GM12878 (cell line): ENCODE results near the gene IL36RN. TPM values are rescaled to one million over a fixed set of nuclear protein-coding genes. Genes with fewer than 3 reads are reported as not detected.

ENCODE experiments used
- ATAC-seq: fragments of 200-7000 bp; cut with Tn5 transposase; 3 replicates; pipeline ENCODE4 v1.9.1; 2020; ENCODE audit warnings: mild to moderate bottlenecking, moderate library complexity
- BruUV-seq: library from RNA; stranded (reverse); fragments of 400-500 nt; replicated peaks from 2 replicates; lab custom pipeline; 2021; lab: Mats Ljungman, UMichigan
- CTCF ChIA-PET: fragments of 300-600 bp; sonication (Branson Sonifier 250); formaldehyde crosslinking; extraction: SDS; loops from one replicate; lab custom pipeline; 2021; ENCODE audit warnings: inconsistent platforms; lab: Yijun Ruan, JAX
- POLR2A ChIA-PET: fragments of 350-600 bp; formaldehyde crosslinking; extraction: SDS; loops from one replicate; lab custom pipeline; 2021; ENCODE audit warnings: inconsistent platforms; lab: Charles Lee
- RAD21 ChIA-PET: fragments of 300-600 bp; sonication (Branson Sonifier 250); formaldehyde crosslinking; loops from one replicate; lab custom pipeline; 2023; ENCODE audit warnings: antibody characterized with exemption; ENCODE audit not compliant: unreplicated experiment; lab: Charles Lee
- SMC1A ChIA-PET: fragments of 300-600 bp; sonication (Branson Sonifier 250); formaldehyde crosslinking; loops from one replicate; lab custom pipeline; 2023; ENCODE audit not compliant: unreplicated experiment, uncharacterized antibody; lab: Charles Lee
- DNase-seq: peaks from one replicate; pipeline ENCODE4 v3.0.0-alpha.2; 2011; ENCODE audit warnings: low read depth, low spot score
- FAIRE-seq: peaks from 3 replicates; lab custom pipeline; 2011; peaks lifted over from hg19 to GRCh38; lab: Jason Lieb, UNC
- H2AFZ ChIP-seq: 2 replicates; pipeline ENCODE4 v1.6.0; 2011; ENCODE audit warnings: low read depth, low read length, control low read depth; ENCODE audit not compliant: control insufficient read depth
- H3K27ac ChIP-seq: 2 replicates; pipeline ENCODE4 v1.5.1; 2011; ENCODE audit warnings: control low read depth; ENCODE audit not compliant: control insufficient read depth, insufficient read depth
- H3K27me3 ChIP-seq, 2 experiments: replicated peaks in 1 of 2; 2 replicates each; pipeline versions ENCODE4 v1.6.0 to v1.6.1; 2011; ENCODE audit warnings: low read length in 1 of 2; ENCODE audit not compliant: control insufficient read depth in 2 of 2, insufficient read depth in 2 of 2
- H3K36me3 ChIP-seq, 2 experiments: 2 replicates each; pipeline ENCODE4 v1.5.1; 2011; ENCODE audit warnings: low read length in 1 of 2; ENCODE audit not compliant: control insufficient read depth in 2 of 2, insufficient read depth in 2 of 2
- H3K4me1 ChIP-seq: 2 replicates; pipeline ENCODE4 v1.6.1; 2011; ENCODE audit warnings: mild to moderate bottlenecking, low read length, moderate library complexity, mixed read lengths; ENCODE audit not compliant: control insufficient read depth, insufficient read depth
- H3K4me2 ChIP-seq: 2 replicates; pipeline ENCODE4 v1.6.0; 2011; ENCODE audit warnings: control low read depth; ENCODE audit not compliant: control insufficient read depth, insufficient read depth
- H3K4me3 ChIP-seq: fragments of 200-600 bp; sonication (generic); 2 replicates; pipeline ENCODE4 v1.5.1; 2016
- H3K79me2 ChIP-seq: 2 replicates; pipeline ENCODE4 v1.6.0; 2011; ENCODE audit warnings: low read length; ENCODE audit not compliant: control insufficient read depth, insufficient read depth
- H3K9ac ChIP-seq: 2 replicates; pipeline ENCODE4 v1.8.0; 2011; ENCODE audit warnings: low read length, control low read depth, mixed read lengths; ENCODE audit not compliant: control insufficient read depth, insufficient read depth
- H3K9me3 ChIP-seq: replicated peaks from 3 replicates; pipeline ENCODE4 v1.5.1; 2011; ENCODE audit warnings: mild to moderate bottlenecking, low read length; ENCODE audit not compliant: control insufficient read depth, insufficient read depth
- H4K20me1 ChIP-seq: 2 replicates; pipeline ENCODE4 v1.6.0; 2011; ENCODE audit not compliant: control insufficient read depth, insufficient read depth
- DPF2 ChIP-seq: fragments of 450-650 bp; IDR thresholded peaks from 2 replicates; pipeline ENCODE4 v1.6.1; 2017; ENCODE audit warnings: mild to moderate bottlenecking
- FOS ChIP-seq: IDR thresholded peaks from 3 replicates; pipeline ENCODE4 v1.6.1; 2011; ENCODE audit warnings: borderline replicate concordance; ENCODE audit not compliant: insufficient read length; ENCODE audit errors: extremely low read depth
- FOXM1 ChIP-seq: IDR thresholded peaks from 2 replicates; pipeline ENCODE4 v1.6.1; 2012; ENCODE audit warnings: low read depth, mild to moderate bottlenecking, inconsistent platforms, low read length, moderate library complexity
- MEF2A ChIP-seq: IDR thresholded peaks from 2 replicates; pipeline ENCODE4 v1.6.1; 2011; ENCODE audit warnings: low read depth, mild to moderate bottlenecking, low read length, moderate library complexity; ENCODE audit not compliant: insufficient read depth
- POLR2A ChIP-seq: IDR thresholded peaks from 2 replicates; pipeline ENCODE4 v1.6.1; 2011; ENCODE audit warnings: low read depth, mild to moderate bottlenecking, low read length
- RFX5 ChIP-seq: IDR thresholded peaks from 2 replicates; pipeline ENCODE4 v1.6.1; 2011; ENCODE audit warnings: low read depth, low read length, improper control_type of control experiment
- SREBF1 ChIP-seq: IDR thresholded peaks from 2 replicates; pipeline ENCODE4 v1.6.1; 2012; ENCODE audit warnings: mild to moderate bottlenecking, low read length
- TCF12 ChIP-seq: IDR thresholded peaks from 2 replicates; pipeline ENCODE4 v1.6.1; 2011; ENCODE audit warnings: low read depth, mild to moderate bottlenecking, low read length
- WGBS: methylation state at CpG from one replicate; pipeline ENCODE4 v1.1.6; 2016; ENCODE audit warnings: low lambda C conversion rate; ENCODE audit not compliant: insufficient replicate concordance, insufficient coverage; ENCODE audit errors: missing lambda C conversion rate; 5-methylcytosine and 5-hydroxymethylcytosine counted together
- in situ Hi-C: fragments of 300-500 bp; cut with MboI; formaldehyde crosslinking; loops from 9 replicates; pipeline ENCODE4 v1.14.3; 2018; ENCODE audit warnings: mixed read lengths
- intact Hi-C: fragments of 100-400 bp; cut with micrococcal nuclease; formaldehyde crosslinking; loops from one replicate; pipeline ENCODE4 v1.14.2; 2022; ENCODE audit not compliant: unreplicated experiment
- polyA plus RNA-seq, 11 experiments: library from polyadenylated mRNA; depleted of rRNA in 4 of 11; unstranded in 6 of 11; stranded (reverse) in 5 of 11; fragments of >200 nt; fragmentation: Nextera tagmentation in 4 of 11; fragmentation: Illumina TruSeq in 1 of 11; extraction: Ambion mirVana in 4 of 11; extraction: Trizol in 1 of 11; gene quantifications; 1 replicate in 1 of 11; 2 replicates in 10 of 11; pipeline versions ENCODE4 v1.2.1 to v1.2.3, GENCODE V29; 2011 to 2016; ENCODE audit warnings: inconsistent platforms in 2 of 11, missing spikeins in 2 of 11, low read depth in 1 of 11
- total RNA-seq, 4 experiments: library from RNA; depleted of rRNA in 3 of 4; stranded (reverse); fragments of >200 nt in 3 of 4; fragmentation: Illumina TruSeq in 1 of 4; extraction: Trizol in 1 of 4; gene quantifications; 2 replicates each; pipeline versions ENCODE4 v1.2.1 to v1.2.3, GENCODE V29; 2013 to 2021
- TF ChIP-seq, protein P1 (sequence below): IDR thresholded peaks from 2 replicates; pipeline ENCODE4 v1.6.1; 2011; ENCODE audit warnings: low read depth, mild to moderate bottlenecking, low read length, moderate library complexity, borderline replicate concordance; ENCODE audit errors: extremely low read depth
- TF ChIP-seq, protein P2 (sequence below): fragments of 450-650 bp; IDR thresholded peaks from 2 replicates; pipeline ENCODE4 v1.6.1; 2016; ENCODE audit warnings: mild to moderate bottlenecking
- TF ChIP-seq, protein P3 (sequence below): fragments of 450-650 bp; IDR thresholded peaks from 2 replicates; pipeline ENCODE4 v1.6.1; 2017; ENCODE audit warnings: borderline replicate concordance

Gene IL36RN
- total and polyA plus RNA-seq, 10 of the 15 experiments (the other 5 are each of a cell fraction or from before 2014, with no cell fraction given) = not detected

DNA sequence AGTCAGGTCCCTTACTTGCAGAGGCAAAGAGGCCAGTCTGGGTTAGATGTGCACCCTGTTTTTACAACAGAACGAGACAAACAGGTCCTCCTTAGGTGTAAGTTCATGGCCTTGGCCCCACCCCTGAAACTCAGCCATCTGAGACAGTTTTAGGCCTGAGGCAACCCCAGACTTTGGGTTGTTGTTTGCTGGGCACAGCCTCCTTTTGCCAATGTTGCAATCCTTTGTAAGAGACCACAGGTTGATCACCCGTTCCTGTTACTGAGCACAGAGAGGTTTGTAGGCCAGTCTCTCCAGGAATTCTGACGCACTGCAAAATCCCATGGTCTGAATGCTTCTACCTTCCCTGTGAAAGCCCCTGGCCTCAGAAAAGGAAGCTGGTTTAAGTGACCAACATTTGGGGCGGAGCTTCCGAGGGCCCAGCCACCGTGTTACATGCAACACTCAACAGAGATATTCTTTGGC, 52.9 kb downstream of the IL36RN start:
- WGBS = 37% methylated on average over 6 of the region's 6 CpGs
- H3K4me3 ChIP-seq = no peak overlapping the region
- no TSS peak for BruUV-seq
- in situ Hi-C loops = no loop called here
- no peaks in the 10 kb centered on the region for H3K9me3 ChIP-seq
- H3K79me2 ChIP-seq = no peaks in the 10 kb centered on the region
- TF ChIP-seq DPF2 (no peak), MEF2A (no peak), TCF12 (no peak), RFX5 (no peak), POLR2A (no peak), FOXM1 (no peak), SREBF1 (no peak), FOS (no peak)
- TF ChIP-seq, protein P1, sequence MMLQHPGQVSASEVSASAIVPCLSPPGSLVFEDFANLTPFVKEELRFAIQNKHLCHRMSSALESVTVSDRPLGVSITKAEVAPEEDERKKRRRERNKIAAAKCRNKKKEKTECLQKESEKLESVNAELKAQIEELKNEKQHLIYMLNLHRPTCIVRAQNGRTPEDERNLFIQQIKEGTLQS = no peak
- TF ChIP-seq, protein P2, sequence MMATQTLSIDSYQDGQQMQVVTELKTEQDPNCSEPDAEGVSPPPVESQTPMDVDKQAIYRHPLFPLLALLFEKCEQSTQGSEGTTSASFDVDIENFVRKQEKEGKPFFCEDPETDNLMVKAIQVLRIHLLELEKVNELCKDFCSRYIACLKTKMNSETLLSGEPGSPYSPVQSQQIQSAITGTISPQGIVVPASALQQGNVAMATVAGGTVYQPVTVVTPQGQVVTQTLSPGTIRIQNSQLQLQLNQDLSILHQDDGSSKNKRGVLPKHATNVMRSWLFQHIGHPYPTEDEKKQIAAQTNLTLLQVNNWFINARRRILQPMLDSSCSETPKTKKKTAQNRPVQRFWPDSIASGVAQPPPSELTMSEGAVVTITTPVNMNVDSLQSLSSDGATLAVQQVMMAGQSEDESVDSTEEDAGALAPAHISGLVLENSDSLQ = no peak
- TF ChIP-seq, protein P3, sequence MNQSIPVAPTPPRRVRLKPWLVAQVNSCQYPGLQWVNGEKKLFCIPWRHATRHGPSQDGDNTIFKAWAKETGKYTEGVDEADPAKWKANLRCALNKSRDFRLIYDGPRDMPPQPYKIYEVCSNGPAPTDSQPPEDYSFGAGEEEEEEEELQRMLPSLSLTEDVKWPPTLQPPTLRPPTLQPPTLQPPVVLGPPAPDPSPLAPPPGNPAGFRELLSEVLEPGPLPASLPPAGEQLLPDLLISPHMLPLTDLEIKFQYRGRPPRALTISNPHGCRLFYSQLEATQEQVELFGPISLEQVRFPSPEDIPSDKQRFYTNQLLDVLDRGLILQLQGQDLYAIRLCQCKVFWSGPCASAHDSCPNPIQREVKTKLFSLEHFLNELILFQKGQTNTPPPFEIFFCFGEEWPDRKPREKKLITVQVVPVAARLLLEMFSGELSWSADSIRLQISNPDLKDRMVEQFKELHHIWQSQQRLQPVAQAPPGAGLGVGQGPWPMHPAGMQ = no peak
- intact Hi-C loops = no loop called here
- ChIA-PET CTCF (no interaction called here), POLR2A (no interaction called here), RAD21 (no interaction called here), SMC1A (interaction anchor here (2.9 kb wide), 1 partner anchor 24 kb away, joined by 14 read pairs; no protein-coding TSS in a partner anchor)
- H3K4me2 ChIP-seq = no peak overlapping the region
- H3K36me3 ChIP-seq = no peaks in the 10 kb centered on the region
- FAIRE-seq = no peak
- H2AFZ ChIP-seq = no peak overlapping the region
- DNase-seq = no peak
- no peak overlapping the region for H3K27ac ChIP-seq
- H3K4me1 ChIP-seq = peaks cover 13% of the 10 kb centered on the region
- no peak for ATAC-seq
- no peaks in the 10 kb centered on the region for H4K20me1 ChIP-seq
- H3K9ac ChIP-seq = no peak overlapping the region
- H3K27me3 ChIP-seq = no peaks in the 10 kb centered on the region
